B cell (primary cell): ENCODE results near the gene PPP1R14B. TPM values are rescaled to one million over a fixed set of nuclear protein-coding genes. Genes with fewer than 3 reads are reported as not detected.

ENCODE experiments used
- ATAC-seq: fragments of 200-7000 bp; cut with Tn5 transposase; one replicate; pipeline ENCODE4 v1.10.0; 2021; ENCODE audit warnings: low read depth, mild to moderate bottlenecking, moderate number of reproducible peaks, moderate library complexity
- CTCF ChIA-PET: fragments of 350-600 bp; sonication (Branson Sonifier 250); formaldehyde crosslinking; loops from one replicate; lab custom pipeline; 2021; ENCODE audit warnings: antibody characterized with exemption, inconsistent platforms; lab: Charles Lee
- POLR2A ChIA-PET: fragments of 350-600 bp; sonication (Branson Sonifier 250); formaldehyde crosslinking; loops from one replicate; lab custom pipeline; 2021; ENCODE audit warnings: antibody characterized with exemption; lab: Charles Lee
- DNase-seq: peaks from one replicate; pipeline ENCODE4 v3.0.0; 2013
- H2AFZ ChIP-seq: 2 replicates; pipeline ENCODE4 v1.6.1; 2012; ENCODE audit warnings: mild to moderate bottlenecking, low read depth, low read length; ENCODE audit not compliant: insufficient read depth, poor library complexity, severe bottlenecking
- H3K27ac ChIP-seq, 2 donors: 1 replicate in 1 of 2; 2 replicates in 1 of 2; pipeline ENCODE4 v1.5.1; 2012 to 2013; ENCODE audit warnings: low read length in 2 of 2, mild to moderate bottlenecking in 2 of 2, moderate library complexity in 1 of 2
- H3K27me3 ChIP-seq, 4 experiments: fragments of 200-600 bp in 1 of 4; sonication (generic) in 1 of 4; replicated peaks in 1 of 4; 1 replicate in 2 of 4; 2 replicates in 2 of 4; pipeline versions ENCODE4 v1.6.1 to v1.7.0; 2013 to 2016; ENCODE audit warnings: low read length in 3 of 4, mild to moderate bottlenecking in 2 of 4, mixed read lengths in 1 of 4, moderate library complexity in 1 of 4; ENCODE audit not compliant: insufficient read depth in 4 of 4, control insufficient read depth in 3 of 4; ENCODE audit errors: control extremely low read depth in 1 of 4
- H3K36me3 ChIP-seq, 2 experiments: replicated peaks in 1 of 2; 1 replicate in 1 of 2; 2 replicates in 1 of 2; pipeline versions ENCODE4 v1.6.1 to v1.7.1; 2013; ENCODE audit warnings: low read length in 1 of 2; ENCODE audit not compliant: insufficient read depth in 2 of 2, control insufficient read depth in 1 of 2; ENCODE audit errors: control extremely low read depth in 1 of 2, extremely low read depth in 1 of 2
- H3K4me1 ChIP-seq, 2 donors: fragments of 200-600 bp in 1 of 2; sonication (generic) in 1 of 2; 1 replicate in 1 of 2; 2 replicates in 1 of 2; pipeline versions ENCODE4 v1.5.1 to v1.6.1; 2013 to 2017; ENCODE audit warnings: low read length in 2 of 2; ENCODE audit not compliant: control insufficient read depth in 2 of 2, insufficient read depth in 2 of 2
- H3K4me2 ChIP-seq: replicated peaks from 2 replicates; pipeline ENCODE3; 2012; ENCODE audit warnings: mild to moderate bottlenecking, low read depth, low read length; ENCODE audit not compliant: poor library complexity, severe bottlenecking
- H3K4me3 ChIP-seq, 5 experiments: fragments of 200-600 bp in 1 of 5; sonication (generic) in 1 of 5; 1 replicate in 3 of 5; 2 replicates in 2 of 5; pipeline versions ENCODE4 v1.5.1 to v1.7.0; 2011 to 2016; ENCODE audit warnings: low read length in 4 of 5, mild to moderate bottlenecking in 4 of 5, low read depth in 2 of 5, control low read depth in 1 of 5, moderate library complexity in 1 of 5; ENCODE audit not compliant: insufficient read depth in 1 of 5; ENCODE audit errors: control extremely low read depth in 1 of 5, extremely low read depth in 1 of 5
- H3K79me2 ChIP-seq: fragments of 200-600 bp; sonication (generic); one replicate; pipeline ENCODE4 v1.6.0; 2016; ENCODE audit warnings: low read length; ENCODE audit not compliant: control insufficient read depth, insufficient read depth
- H3K9ac ChIP-seq: fragments of 200-600 bp; sonication (generic); 2 replicates; pipeline ENCODE4 v1.6.1; 2017; ENCODE audit warnings: mild to moderate bottlenecking, low read length, moderate library complexity
- H3K9me3 ChIP-seq, 3 donors: one replicate each; pipeline versions ENCODE4 v1.6.1 to v1.7.1; 2013; ENCODE audit warnings: low read length in 2 of 3; ENCODE audit not compliant: control insufficient read depth in 2 of 3, insufficient read depth in 1 of 3; ENCODE audit errors: control extremely low read depth in 1 of 3
- H4K20me1 ChIP-seq: 2 replicates; pipeline ENCODE4 v1.6.0; 2012; ENCODE audit warnings: mild to moderate bottlenecking, low read length; ENCODE audit not compliant: insufficient read depth, control insufficient read depth, poor library complexity, severe bottlenecking
- H3K27ac Mint-ChIP-seq: one replicate; pipeline ENCODE4 v1.8.0; 2021; ENCODE audit warnings: mixed read lengths
- H3K27me3 Mint-ChIP-seq: one replicate; pipeline ENCODE4 v1.8.0; 2021; ENCODE audit warnings: mixed read lengths
- H3K4me1 Mint-ChIP-seq: one replicate; pipeline ENCODE4 v1.8.0; 2021; ENCODE audit warnings: mixed read lengths
- H3K4me3 Mint-ChIP-seq: one replicate; pipeline ENCODE4 v1.8.0; 2021; ENCODE audit warnings: mixed read lengths
- H3K9me3 Mint-ChIP-seq: one replicate; pipeline ENCODE4 v1.8.0; 2022; ENCODE audit warnings: mixed read lengths; ENCODE audit not compliant: insufficient read depth
- CTCF ChIP-seq: fragments of 200-600 bp; IDR thresholded peaks from one replicate; pipeline ENCODE4 v1.8.0; 2022; ENCODE audit warnings: antibody characterized with exemption, mild to moderate bottlenecking
- EZH2 ChIP-seq: IDR thresholded peaks from 2 replicates; pipeline ENCODE4 v1.6.1; 2012; ENCODE audit warnings: borderline replicate concordance, low read depth, mild to moderate bottlenecking, moderate library complexity, low read length; ENCODE audit not compliant: insufficient read depth, poor library complexity, severe bottlenecking
- WGBS: methylation state at CpG from one replicate; pipeline ENCODE4 v1.1.5; 2013; ENCODE audit warnings: missing lambda C conversion rate; ENCODE audit not compliant: insufficient coverage; 5-methylcytosine and 5-hydroxymethylcytosine counted together
- intact Hi-C: fragments of 100-400 bp; cut with micrococcal nuclease; formaldehyde crosslinking; loops from one replicate; pipeline ENCODE4 v1.10.0; 2022
- polyA plus RNA-seq: library from polyadenylated mRNA; depleted of rRNA; stranded (reverse); fragments of >200 nt; gene quantifications from 2 replicates; pipeline ENCODE4 v1.2.3, GENCODE V29; 2012
- total RNA-seq, 2 donors: library from RNA; stranded (reverse); fragments of 120-200 nt in 1 of 2; gene quantifications; 1 replicate in 1 of 2; 2 replicates in 1 of 2; pipeline versions ENCODE4 v1.2.3 to v1.2.4, GENCODE V29; 2013 to 2022

PPP1R14B gene
- total and polyA plus RNA-seq, 2 donors (not counting 1 experiment from before 2014, with no cell fraction given), result 41.2 to 51.0 TPM

- H3K4me1 Mint-ChIP-seq, result peaks cover 55% of the 10 kb centered on the region
- H3K4me3 Mint-ChIP-seq, result peak overlapping the region; percentile 76
- TF ChIP-seq EZH2, result no peak
- no peak for TF ChIP-seq CTCF
- no peaks in the 10 kb centered on the region for H3K9me3 Mint-ChIP-seq
- Histone ChIP-seq H4K20me1 (peaks cover 25% of the 10 kb centered on the region), H3K36me3 (peaks cover 0 to 10% of the 10 kb centered on the region in 2 experiments), H3K4me1 (peaks cover 38 to 59% of the 10 kb centered on the region in 2 donors), H3K27ac (no peak overlapping the region), H3K79me2 (peaks cover 24% of the 10 kb centered on the region), H2AFZ (no peak overlapping the region), H3K27me3 (no peaks in the 10 kb centered on the region), H3K4me2 (peak overlapping the region; percentile 99), H3K9me3 (no peaks in the 10 kb centered on the region), H3K4me3 (no peak overlapping the region), H3K9ac (no peak overlapping the region)
- intact Hi-C loops, result no loop called here
- DNase-seq, result no peak
- H3K27me3 Mint-ChIP-seq, result no peaks in the 10 kb centered on the region
- H3K27ac Mint-ChIP-seq, result peak overlapping the region; percentile 72
- WGBS, result 93% methylated on average over 13 of the region's 15 CpGs
- CTCF ChIA-PET, result interaction anchor here (0.7 to 1.6 kb wide), 8 partner anchors 8 to 72 kb away, joined by 3 to 6 read pairs (median 4); partner anchors contain the start of gene ESRRA
- ATAC-seq, result no peak
- POLR2A ChIA-PET, result interaction anchor here (0.6 to 2.4 kb wide), 7 partner anchors 9 to 69 kb away, joined by 3 to 11 read pairs (median 5); partner anchors contain the start of genes FKBP2 and STIP1
These were observed 14.4 kb downstream of the PPP1R14B start for GRCh38 chr11:64232182-64232966.

- H3K4me2 ChIP-seq, result peak overlapping the region; percentile 99
- ChIA-PET POLR2A (interaction anchor here (0.7 to 2.4 kb wide), 3 partner anchors 10 to 566 kb away, joined by 7 to 13 read pairs (median 11); partner anchors contain the start of genes FERMT3 and FKBP2), CTCF (interaction anchor here (0.8 to 1.1 kb wide), 2 partner anchors 15 to 27 kb away, joined by 3 to 5 read pairs; partner anchors contain the start of gene PPP1R14B)
- WGBS, result 93% methylated on average over 7 of the region's 7 CpGs
- TF ChIP-seq CTCF (no peak), EZH2 (no peak)
- no peaks in the 10 kb centered on the region for H3K9me3 Mint-ChIP-seq
- peaks cover 57% of the 10 kb centered on the region for H3K4me1 Mint-ChIP-seq
- DNase-seq (no peak), ATAC-seq (no peak)
- peak overlapping the region; percentile 76 for H3K4me3 Mint-ChIP-seq
- H3K27ac ChIP-seq, result no peak overlapping the region
- peaks cover 25% of the 10 kb centered on the region for H4K20me1 ChIP-seq
- intact Hi-C loops, result loop anchor here (2.0 kb wide), 1 partner anchor 53 kb away; the partner anchor contains the start of genes BAD and GPR137
- H3K9ac ChIP-seq, result no peak overlapping the region
- no peaks in the 10 kb centered on the region for H3K27me3 ChIP-seq
- peaks cover 44 to 67% of the 10 kb centered on the region in 2 donors for H3K4me1 ChIP-seq
- peaks cover 0 to 6% of the 10 kb centered on the region in 2 experiments for H3K36me3 ChIP-seq
- H3K27me3 Mint-ChIP-seq, result no peaks in the 10 kb centered on the region
- H3K4me3 ChIP-seq, result no peak overlapping the region
- no peak overlapping the region for H2AFZ ChIP-seq
- no peaks in the 10 kb centered on the region for H3K9me3 ChIP-seq
- H3K27ac Mint-ChIP-seq, result peak overlapping the region; percentile 65
- H3K79me2 ChIP-seq, result peaks cover 30% of the 10 kb centered on the region
These were observed 15.2 kb downstream of the PPP1R14B start for GRCh38 chr11:64231546-64231945.
